ENCODE data around the gene DNAJA1.
"Not testable (repeated sequence)": the region's sequence is repeated elsewhere in the genome, so short reads cannot be mapped to it uniquely, and the experiment has no call there.

DNA sequence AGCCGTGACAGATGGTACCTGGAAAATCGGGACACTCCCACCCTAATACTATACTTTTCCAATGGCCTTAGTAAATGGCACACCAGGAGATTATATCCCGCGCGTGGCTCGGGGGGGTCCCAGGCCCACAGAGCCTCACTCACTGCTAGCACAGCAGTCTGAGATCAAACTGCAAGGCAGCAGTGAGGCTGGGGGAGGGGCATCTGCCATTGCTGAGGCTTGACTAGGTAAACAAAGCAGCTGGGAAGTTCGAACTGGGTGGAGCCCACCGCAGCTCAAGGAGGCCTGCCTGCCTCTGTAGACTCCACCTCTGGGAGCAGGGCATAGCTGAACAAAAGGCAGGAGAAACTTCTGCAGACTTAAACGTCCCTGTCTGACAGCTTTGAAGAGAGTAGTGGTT lies 60.6 kb downstream of the DNAJA1 start:
- not testable (repeated sequence) for TF ChIP-seq EZH2 (IDR thresholded peaks at IDR 0.05; ENCODE audit: insufficient read depth, poor library complexity, severe bottlenecking); EZH2phosphoT487 (IDR thresholded peaks at IDR 0.05; ENCODE audit: insufficient read depth, low read depth)
